GM18909 (cell line): ENCODE results near the gene C19orf25.
"Not testable (repeated sequence)": the region's sequence is repeated elsewhere in the genome, so short reads cannot be mapped to it uniquely, and the experiment has no call there.

Experiments
- ATAC-seq: cut with Tn5 transposase; IDR thresholded peaks from one replicate; pipeline ENCODE4 v1.9.1; 2021; ENCODE audit warnings: mild to moderate bottlenecking; ENCODE audit not compliant: unreplicated experiment, poor library complexity

The C19orf25 gene

DNA sequence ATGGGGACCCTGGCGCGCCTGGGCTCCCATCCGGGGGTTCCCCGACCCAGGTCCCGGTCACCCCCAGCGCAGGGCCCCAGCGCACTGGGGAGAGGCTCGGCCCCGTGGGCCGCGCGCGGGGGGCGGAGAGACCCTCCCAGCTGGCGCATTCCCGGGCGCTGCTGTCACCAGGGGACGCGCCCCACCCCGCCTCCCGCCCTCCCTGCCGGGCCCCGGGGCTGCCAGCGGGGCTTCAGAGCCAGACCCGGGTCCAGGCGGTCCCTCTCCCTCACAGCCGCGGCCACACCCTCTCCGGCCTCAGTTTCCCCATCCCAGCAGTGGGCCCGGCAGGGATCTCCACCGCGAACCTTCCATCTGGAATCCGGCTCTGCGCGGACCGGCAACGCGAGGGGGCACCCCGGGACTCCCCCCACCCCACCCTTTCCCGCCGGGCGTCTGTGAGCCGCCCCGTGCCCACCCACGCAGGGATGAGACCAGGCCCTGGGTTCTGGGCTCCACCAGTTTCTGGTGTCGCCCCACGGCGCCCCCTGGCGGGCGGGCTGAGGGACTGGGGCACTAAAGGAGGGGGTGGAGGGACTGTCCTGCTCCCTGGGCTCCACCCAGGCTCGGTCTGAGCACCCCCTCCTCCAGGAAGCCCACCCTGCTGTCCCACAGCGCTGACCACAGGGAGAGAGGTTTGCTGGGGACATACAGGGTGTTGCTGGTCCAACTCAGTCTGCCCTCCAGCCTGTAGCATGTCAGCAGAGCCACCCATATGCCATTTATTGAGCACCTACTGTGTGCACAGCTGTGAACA is 34.7 kb upstream of the C19orf25 start:
- no peak for ATAC-seq

DNA sequence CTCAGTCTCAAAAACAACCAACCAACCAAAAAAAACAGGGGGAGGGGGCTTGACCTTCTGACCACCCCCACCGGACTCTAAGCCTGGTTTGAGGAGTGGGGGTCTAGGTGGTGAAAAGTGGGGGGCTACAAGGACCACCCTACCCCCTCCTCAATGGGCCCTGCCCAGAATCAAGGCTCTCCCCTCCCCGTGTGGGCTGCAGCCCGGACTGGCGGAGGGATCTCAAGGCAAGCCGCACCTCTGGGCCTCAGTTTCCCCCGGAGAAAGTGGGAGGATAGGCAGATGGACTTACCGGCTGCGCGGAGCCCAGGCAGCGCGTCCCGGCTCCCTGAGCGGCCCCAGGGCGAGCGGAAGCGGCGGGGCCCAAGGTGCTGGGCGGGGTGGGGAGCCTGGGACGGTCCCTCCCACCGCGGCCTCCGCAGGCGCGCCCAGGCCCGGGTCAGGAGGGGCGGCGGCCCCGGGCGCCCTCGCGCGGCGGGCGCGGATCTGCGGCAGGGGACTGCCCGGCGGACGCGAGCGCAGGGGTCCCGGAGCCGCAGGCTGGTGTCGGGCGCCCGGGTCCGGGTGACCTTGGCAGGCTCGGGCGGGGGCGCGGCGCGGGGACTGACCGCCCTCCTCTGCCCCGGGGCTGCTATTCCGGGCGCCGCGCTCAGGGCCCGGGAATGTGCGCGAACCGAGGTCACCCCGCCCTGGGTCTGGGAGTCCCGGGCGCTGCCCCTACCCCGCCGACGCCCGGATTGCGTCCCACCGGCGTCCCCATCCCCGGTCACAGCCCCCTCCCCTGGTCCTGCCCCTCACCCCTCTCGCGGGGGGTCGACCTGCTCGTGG is 33.9 kb upstream of the C19orf25 start, which contains the start of gene ADAMTSL5:
Gene ADAMTSL5, minus strand, starts transcription at position 349 of the 828 bp plus-strand sequence. CDS start 2,076 bp downstream, outside the sequence.
- no peak for ATAC-seq

DNA sequence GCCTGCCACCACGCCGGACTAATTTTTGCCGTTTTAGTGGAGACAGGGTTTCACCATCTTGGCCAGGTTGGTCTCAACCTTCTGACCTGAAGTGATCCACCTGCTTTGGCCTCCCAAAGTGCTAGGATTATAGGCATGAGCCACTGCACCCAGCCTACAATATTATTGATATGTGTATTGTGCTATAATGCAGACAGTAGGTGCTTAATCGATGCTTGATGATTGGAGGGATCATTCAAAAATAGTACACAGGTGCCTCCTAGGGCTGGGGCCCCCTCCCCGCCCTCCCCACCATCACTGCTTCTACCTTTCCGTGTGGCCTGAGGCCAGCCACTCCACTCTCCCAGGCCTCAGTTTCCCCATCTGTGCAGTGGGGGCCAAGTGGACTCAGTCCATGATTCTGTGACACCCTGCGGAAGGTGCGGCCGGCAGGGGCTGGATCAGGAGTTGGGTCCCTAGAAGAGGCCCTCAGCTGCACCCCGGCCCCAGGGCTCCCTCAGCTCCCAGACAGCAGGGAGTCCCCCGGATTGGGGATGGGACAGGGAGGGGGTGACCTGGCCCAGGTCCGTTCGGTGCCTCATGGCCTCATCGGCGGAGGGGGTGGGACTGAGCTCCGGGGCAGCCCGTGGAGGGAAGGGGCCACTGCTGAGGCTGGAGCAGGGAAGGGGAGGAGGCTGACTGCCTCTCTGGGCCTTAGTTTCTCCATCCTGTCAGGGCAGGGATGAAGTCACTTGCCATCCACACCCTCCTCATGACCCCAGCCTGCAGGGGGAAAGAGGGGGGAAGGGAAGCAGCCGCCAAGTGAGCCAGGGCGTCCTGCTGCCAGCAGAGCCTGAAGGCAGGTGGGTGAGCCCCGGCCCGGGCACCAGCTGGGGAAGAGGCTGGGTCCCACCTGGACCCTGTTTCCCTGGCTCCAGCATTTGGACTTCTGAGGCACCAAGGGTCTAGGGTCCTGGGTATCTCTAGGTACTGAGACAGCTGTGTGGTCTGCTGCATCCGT is 32.6 kb upstream of the C19orf25 start:
- no peak for ATAC-seq

DNA sequence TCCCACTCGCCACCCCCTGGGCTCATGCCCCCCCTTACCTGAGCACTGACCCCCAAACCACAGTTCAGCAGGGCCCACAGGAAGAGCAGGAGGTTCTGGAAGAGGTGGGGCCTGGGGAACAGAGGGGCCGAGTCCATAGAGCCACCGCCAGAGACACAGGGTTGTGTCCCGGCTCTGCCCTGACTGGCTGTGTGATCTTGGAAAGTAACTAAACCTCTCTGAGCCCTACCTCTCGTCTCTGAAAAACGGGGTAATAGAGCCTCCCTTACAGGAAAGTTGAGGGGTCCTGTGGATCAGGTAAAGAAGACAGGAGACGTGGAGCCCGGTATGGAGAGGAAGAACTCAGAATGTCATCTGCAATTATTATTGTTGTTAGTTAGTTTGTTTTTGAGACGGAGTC is 31.8 kb upstream of the C19orf25 start:
- ATAC-seq = no peak

DNA sequence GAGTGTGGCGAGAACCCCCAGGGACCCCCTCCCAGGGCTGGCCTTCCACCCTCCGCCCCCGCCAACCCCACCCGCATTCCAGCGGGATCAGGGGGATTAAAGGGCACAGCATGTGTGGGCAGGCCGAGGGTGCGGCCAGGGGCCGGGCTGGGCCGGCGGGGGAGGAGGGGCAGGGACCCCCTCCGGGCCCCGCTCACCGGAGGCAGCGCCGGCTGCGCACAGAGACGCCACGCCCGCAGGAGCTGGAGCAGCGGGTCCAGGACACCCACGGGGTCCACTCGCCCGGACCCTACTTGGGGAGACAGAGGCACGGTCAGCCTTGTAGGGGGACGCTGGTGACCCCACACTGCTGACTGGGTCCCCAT is 31.4 kb upstream of the C19orf25 start:
- no peak for ATAC-seq

DNA sequence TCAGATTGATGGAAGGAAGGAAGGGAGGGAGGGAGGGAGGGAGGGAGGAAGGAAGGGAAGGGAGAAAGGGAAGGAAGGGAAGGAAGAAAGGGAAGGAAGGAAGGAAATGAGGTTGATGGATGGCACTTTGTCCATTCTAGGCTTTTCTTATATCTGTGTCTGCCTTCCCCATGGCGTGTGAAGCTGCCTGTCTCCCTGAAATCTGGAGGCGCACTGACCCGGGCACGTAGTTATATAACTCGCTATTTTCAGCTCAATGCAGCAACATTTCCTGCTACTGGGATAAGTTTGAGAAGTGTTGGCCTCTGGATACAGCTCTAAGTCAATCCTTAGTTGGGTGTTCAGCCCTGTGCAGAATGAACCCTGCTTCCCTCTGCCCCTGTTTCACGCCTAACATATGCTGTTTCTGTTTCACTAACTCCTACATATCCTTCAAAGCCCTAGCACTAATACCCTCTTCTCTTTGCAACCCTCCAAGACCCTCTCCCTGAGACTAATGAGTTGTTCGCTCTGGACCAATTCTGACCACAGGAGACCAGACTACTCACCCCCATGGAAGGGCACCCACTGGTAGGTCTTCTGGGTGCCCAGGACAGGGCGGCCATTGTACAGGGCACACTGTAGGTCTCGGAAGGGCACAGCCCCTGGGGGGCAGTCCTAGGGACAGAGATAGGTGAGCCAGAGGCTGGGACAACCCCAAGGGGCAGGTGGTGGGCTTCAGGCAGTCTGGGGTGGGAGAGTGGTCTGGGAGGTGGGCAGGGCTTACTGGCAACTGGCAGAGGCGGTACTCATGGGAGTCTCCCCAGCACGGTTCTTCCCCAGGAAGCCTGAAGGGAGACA is 30.8 kb upstream of the C19orf25 start:
- ATAC-seq = no peak

DNA sequence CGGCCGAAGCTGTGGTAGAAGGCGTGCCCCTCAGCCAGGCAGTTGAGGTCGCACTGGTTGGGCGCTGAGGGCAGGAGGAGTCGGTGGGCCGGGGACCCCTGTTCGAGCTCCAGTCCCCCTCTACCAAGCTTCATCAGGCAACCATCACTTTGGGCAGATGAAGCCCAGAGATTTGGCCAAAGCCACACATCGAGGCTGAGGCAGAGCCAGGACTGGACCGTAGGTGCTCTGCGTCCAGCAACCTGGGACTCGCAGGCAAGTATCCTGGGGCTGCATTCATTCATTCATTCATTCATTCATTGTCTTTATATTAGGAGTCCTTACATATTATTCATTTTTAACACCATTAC is 29.5 kb upstream of the C19orf25 start:
- ATAC-seq = no peak

DNA sequence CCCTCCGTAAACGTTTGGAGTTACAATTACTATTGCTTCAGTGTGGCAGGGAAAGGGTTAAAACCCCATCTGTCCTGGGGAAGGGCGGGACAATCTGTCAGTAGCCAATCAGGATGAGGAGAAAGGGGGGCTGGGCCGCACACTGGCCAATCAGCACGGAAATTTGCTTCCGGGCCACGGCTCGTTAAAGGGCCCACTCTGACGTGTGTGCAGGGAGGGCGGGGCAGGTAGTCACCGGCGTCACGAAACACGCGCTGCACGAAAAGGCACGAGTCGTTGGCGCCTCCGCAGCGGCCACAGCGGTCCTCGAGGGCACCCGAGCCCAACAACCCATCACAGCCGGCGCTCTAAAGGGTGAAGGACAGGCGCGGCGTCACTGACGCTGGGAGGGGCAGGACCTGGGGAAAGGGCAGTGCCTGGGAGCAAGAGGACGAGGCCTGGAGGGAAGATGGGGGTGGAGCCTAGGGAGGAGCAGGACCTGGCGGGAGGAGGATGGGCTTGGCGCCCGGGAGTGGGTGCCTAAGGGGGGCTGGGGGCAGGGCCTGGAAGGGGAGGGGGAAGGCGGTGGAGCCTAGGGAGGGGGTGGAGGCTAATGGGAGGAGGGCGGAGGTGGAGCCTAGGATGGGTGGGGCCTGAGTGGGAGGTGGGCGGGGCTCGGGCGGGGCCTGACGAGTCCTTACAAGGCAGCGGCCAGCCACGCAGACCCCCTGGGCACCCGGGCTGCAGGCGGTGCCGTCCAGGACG is 28.9 kb upstream of the C19orf25 start:
- ATAC-seq = peak; percentile 75

DNA sequence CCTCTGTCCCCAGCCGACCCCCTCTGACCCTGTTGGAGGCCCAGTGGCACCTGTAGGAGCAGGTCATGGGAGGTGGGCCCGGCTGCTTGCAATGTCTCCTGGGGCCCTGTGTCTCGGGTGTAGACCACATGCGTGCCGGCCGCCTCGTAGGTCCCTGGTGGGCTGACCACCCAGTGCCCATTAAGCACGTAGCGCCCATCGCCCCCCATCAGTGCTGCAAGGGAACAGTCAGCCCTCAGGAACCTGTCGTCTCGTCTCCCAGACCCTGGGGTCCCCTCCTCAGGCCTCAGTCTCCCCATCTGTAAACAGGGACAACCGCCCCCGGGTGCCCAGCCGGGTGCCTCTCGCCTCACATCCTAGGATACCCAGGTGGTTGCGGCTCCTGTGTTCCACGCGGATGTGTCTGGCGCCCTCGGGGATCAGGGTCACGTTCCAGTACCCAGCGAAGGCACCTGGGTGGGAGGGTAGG is 28.2 kb upstream of the C19orf25 start:
- ATAC-seq = no peak

DNA sequence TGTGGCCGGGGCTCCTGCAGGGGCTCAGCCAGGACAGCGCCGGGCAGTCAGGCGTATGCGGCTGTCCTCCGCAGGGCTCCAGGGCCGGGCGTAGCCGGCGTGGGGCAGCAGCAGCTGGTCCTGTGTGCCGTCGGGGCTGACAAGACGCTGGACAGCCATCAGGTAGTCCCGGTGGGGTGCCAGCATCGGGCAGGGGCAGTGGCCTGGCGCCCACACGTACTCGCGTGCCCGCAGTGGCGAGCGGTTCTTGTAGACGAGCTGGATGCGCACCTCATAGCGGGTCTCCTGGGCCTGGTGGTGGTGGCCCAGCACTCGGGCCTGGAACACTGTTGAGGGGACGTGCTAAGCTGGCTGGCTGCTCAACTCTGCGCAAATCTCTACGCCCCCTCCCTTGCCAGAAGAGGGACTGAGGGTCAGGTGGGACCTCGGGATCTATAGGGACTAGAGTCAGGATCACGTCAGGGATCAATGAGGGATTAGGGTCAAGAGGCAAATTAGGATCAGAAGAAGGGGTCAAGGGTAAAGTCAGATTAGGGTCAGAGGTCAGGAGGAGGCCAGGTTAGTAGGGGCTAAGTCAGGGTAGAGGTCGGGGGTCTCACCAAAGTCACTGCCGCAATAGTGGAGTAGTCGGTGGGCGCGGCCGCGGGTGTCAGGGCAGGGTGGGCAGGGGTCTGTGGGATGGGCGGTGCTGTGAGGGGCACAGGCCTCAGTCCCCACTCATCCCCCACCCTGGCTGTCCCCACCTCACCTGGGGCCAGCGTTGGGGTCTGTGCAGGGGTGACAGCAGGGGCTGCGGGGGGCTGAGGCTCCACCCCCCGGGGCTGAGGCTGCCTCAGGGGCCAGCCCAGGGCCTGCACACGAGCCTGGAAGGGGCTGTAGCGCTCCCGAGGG is 27.2 kb upstream of the C19orf25 start:
- ATAC-seq = no peak

DNA sequence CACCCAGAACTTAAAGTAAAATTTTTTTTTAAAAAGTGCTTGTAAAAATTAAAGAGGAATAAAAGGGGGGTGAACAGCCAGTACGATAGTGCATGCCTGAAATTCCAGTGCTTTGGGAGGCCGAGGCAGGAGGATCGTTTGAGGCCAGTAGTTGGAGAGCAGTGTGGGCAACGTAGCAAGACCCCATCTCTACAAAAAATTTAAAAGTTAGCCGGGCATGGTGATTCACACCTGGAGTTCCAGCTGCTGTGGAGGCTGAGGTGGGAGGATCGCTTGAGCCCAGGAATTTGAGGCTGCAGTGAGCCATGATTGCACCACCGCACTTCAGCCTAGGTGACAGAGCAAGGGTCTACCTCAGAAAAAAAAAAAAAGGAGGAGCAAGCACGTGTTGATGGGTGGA is 26.0 kb upstream of the C19orf25 start:
- ATAC-seq = no peak

DNA sequence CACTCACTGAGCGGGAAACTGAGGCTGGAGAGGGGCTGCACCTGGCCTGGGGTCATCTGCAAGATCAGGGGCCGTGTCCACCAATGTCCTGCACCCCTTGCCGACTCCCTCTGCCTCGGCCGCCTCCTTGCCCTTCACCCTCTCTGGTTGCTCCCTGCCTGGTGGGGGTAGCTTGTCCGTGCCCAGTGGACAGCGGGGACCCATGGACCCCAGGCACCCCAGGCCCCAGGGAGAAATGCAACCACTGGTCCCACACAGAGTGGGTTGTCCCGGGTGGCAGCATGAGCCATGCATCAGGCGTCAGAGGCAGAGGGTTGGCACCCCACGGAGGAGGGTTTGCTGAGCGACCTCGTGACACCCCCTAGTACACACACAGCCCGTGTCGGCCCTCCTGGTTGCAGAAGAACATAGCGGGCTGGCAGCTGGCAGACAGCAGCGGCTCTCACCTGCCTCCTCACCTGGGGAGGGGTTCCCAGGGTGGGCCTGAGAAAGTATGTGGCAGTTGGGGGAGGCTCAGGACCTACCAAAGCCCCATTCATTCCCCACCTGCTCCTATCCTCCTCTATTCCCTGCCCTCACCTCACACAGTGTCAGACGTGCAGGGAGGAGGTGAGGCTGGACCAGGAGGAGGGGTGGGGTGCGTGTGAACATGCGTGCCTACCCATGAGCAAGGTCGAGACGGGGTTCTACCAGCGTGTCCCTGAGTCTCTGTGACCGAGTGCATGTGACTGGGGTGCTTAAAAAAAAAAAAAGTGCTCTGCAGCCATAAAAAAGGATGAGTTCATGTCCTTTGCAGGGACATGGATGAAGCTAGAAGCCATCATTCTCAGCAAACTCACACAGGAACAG is 25.1 kb upstream of the C19orf25 start:
- no peak for ATAC-seq

DNA sequence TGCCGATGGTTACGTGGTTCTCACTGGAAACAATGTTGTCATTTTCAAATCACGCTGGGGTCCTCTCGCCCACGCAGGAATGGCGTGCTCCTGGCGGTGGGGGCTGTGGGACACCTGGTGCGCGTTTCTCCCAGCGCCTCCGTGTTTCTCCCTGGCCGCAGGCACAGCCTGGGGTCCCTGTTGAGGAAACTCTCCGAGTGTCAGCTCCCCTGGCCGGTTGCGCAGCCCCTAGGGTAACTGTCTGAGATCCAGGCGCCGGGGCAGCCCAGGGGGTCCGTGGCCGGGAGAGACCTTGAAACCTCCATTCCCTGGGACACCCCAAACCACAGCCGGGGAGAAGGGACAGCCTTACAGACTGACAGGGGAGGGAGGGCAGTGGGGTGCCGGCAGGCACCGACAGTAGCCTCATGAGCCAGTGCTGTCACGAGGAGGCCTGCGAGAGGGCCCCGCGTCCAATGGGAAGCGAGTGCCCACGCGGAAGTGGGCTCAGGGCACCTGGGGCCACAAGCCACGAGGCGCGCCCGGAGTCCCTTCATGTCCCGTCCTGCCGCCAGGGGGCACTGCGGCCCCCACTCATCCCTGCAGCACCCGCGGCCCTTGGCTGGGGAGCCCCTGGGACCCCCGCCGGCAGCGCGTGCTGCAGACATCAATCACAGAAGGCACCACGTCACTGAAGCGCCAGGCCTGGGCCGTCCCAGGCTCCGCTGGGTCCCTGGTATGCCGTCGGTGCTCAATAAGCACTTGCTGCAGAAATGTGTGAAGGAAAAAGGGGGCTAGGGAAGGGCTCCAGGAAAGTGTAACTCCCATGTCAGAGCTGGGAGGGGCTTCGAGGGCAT is 24.3 kb upstream of the C19orf25 start:
- no peak for ATAC-seq

DNA sequence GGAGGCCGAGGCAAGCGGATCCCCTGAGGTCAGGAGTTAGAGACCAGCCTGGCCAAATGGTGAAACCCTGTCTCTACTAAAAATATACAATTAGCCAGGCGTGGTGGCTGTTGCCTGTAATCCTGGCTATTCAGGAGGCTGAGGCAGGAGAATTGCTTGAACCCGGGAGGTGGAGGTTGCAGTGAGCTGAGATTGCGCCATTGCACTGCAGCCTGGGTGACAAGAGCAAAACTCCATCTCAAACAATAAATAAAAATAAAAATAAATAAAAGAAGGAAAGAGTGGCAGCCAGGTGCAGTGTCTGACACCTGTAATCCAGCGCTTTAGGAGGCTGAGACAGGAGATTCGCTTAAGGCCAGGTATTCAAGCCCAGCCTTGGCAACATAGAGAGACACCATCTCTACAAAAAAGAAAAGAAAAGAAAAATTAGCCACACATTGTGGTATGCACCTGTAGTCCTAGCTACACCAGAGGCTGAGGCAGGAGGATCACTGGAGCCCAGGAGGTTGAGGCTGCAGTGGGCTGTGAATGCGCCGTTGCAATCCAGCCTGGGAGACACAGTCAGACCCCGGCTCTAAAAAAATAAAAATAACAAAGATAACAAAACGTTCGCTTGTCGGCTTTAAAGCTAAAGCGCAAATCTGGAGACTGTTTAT is 23.5 kb upstream of the C19orf25 start:
- no peak for ATAC-seq

DNA sequence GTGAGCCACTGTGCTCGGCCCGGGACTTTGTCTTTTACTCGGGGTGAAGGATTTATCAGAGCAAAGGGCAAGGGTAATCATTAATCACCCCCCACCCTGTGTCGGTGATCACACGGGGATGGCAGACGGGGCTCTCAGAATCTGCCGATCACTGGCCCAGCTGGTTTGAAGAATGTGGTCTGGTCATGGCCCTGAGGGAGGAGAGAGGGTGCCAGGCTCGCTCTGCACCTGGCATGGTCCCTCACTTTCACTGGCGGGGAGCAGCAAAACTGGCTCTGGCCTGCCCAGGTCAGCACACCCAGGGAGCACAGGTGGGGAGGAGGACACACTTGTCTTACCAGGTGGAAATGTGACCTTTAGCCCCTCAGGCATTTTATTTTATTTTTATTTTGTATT is 22.2 kb upstream of the C19orf25 start:
- ATAC-seq = no peak

DNA sequence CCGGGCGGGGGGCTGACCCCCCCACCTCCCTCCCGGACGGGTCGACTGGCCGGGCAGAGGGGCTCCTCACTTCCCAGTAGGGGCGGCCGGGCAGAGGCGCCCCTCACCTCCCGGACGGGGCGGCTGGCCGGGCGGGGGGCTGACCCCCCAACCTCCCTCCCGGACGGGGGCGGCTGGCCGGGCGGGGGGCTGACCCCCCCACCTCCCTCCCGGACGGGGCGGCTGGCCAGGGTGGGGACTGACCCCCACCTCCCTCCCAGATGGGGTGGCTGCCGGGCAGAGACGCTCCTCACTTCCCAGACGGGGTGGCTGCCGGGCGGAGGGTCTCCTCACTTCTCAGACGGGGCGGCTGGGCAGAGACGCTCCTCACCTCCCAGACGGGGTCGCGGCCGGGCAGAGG is 20.2 kb upstream of the C19orf25 start:
- ATAC-seq = not testable (repeated sequence)
